GM18858 (cell line): ENCODE results near the gene NSD1.
"Not testable (repeated sequence)": the region's sequence is repeated elsewhere in the genome, so short reads cannot be mapped to it uniquely, and the experiment has no call there.

Source experiments
- ATAC-seq: cut with Tn5 transposase; IDR thresholded peaks from one replicate; pipeline ENCODE4 v1.9.1; 2021; ENCODE audit not compliant: unreplicated experiment

Gene NSD1

GRCh38 chr5:177222269-177222668 lies 88.7 kb downstream of the NSD1 start:
- ATAC-seq: no peak

GRCh38 chr5:177225798-177226197 lies 92.2 kb downstream of the NSD1 start:
- ATAC-seq: no peak

GRCh38 chr5:177226860-177227259 lies 93.3 kb downstream of the NSD1 start:
- ATAC-seq: no peak

GRCh38 chr5:177228751-177229150 lies 95.2 kb downstream of the NSD1 start:
- no peak for ATAC-seq

- no peak for ATAC-seq
Measured at GRCh38 chr5:177230660-177231059, 97.1 kb downstream of the NSD1 start.

GRCh38 chr5:177231479-177232250 lies 98.1 kb downstream of the NSD1 start:
- no peak for ATAC-seq

- ATAC-seq: no peak
Measured at GRCh38 chr5:177232358-177232757, 98.8 kb downstream of the NSD1 start.

GRCh38 chr5:177232761-177233160 lies 99.2 kb downstream of the NSD1 start:
- no peak for ATAC-seq

- no peak for ATAC-seq
Measured at GRCh38 chr5:177233206-177233605, 99.6 kb downstream of the NSD1 start.

- no peak for ATAC-seq
Measured at GRCh38 chr5:177233802-177234201, 100.2 kb downstream of the NSD1 start.

- no peak for ATAC-seq
Measured at GRCh38 chr5:177234841-177235240, 101.3 kb downstream of the NSD1 start.

GRCh38 chr5:177241768-177242167 lies 108.2 kb downstream of the NSD1 start:
- ATAC-seq: no peak

GRCh38 chr5:177242304-177242703 lies 108.7 kb downstream of the NSD1 start:
- no peak for ATAC-seq

- no peak for ATAC-seq
Measured at GRCh38 chr5:177249761-177250537, 116.4 kb downstream of the NSD1 start.

GRCh38 chr5:177253252-177253651 lies 119.7 kb downstream of the NSD1 start:
- no peak for ATAC-seq

- ATAC-seq: no peak
Measured at GRCh38 chr5:177256296-177256695, 122.7 kb downstream of the NSD1 start.

GRCh38 chr5:177258711-177259110 lies 125.1 kb downstream of the NSD1 start:
- not testable (repeated sequence) for ATAC-seq

- ATAC-seq: no peak
Measured at GRCh38 chr5:177260961-177261360, 127.4 kb downstream of the NSD1 start.

- ATAC-seq: no peak
Measured at GRCh38 chr5:177261510-177261909, 127.9 kb downstream of the NSD1 start.

- ATAC-seq: no peak
Measured at GRCh38 chr5:177264178-177264577, 130.6 kb downstream of the NSD1 start.

GRCh38 chr5:177265395-177265794 lies 131.8 kb downstream of the NSD1 start:
- ATAC-seq: no peak

- ATAC-seq: no peak
Measured at GRCh38 chr5:177269232-177269895, 135.8 kb downstream of the NSD1 start.
